PC-9 (cell line): Measurements from ENCODE around the gene PTPRF. TPM values are rescaled to one million over a fixed set of nuclear protein-coding genes. Genes with fewer than 3 reads are reported as not detected.

Source experiments
- BruUV-seq: library from RNA; stranded (reverse); fragments of 400-500 nt; replicated peaks from 2 replicates; lab custom pipeline; 2021; lab: Mats Ljungman, UMichigan
- CTCF ChIA-PET: fragments of 300-600 bp; sonication (Branson Sonifier 250); formaldehyde crosslinking; loops from one replicate; lab custom pipeline; 2022; ENCODE audit warnings: antibody characterized with exemption; lab: Charles Lee
- POLR2A ChIA-PET: fragments of 300-600 bp; sonication (Branson Sonifier 250); formaldehyde crosslinking; loops from one replicate; lab custom pipeline; 2022; ENCODE audit warnings: antibody characterized with exemption; ENCODE audit not compliant: unreplicated experiment; lab: Charles Lee
- DNase-seq, 2 experiments: peaks; one replicate each; pipeline versions ENCODE4 v3.0.0 to v3.0.0-alpha.2; 2015 to 2022; ENCODE audit warnings: mixed read lengths in 1 of 2
- H2AFZ ChIP-seq: fragments of 200-600 bp; sonication (generic); 2 replicates; pipeline ENCODE4 v1.8.1; 2017; ENCODE audit warnings: antibody characterized with exemption
- H3F3A ChIP-seq: fragments of 200-600 bp; sonication (generic); 2 replicates; pipeline ENCODE4 v1.8.1; 2017; ENCODE audit warnings: antibody characterized with exemption, mild to moderate bottlenecking, low read depth; ENCODE audit not compliant: insufficient read depth
- H3K27ac ChIP-seq: fragments of 200-600 bp; sonication (generic); 2 replicates; pipeline ENCODE4 v1.6.1; 2016; ENCODE audit warnings: mixed run types
- H3K27me3 ChIP-seq: fragments of 200-600 bp; sonication (generic); 2 replicates; pipeline ENCODE4 v1.6.1; 2016; ENCODE audit warnings: low read depth, mixed run types; ENCODE audit not compliant: insufficient read depth
- H3K36me3 ChIP-seq: fragments of 200-600 bp; sonication (generic); 2 replicates; pipeline ENCODE4 v1.6.1; 2016; ENCODE audit warnings: low read depth, mixed run types
- H3K4me1 ChIP-seq: fragments of 200-600 bp; sonication (generic); replicated peaks from 2 replicates; pipeline ENCODE4 v1.6.1; 2016; ENCODE audit warnings: mixed run types; ENCODE audit not compliant: insufficient read depth
- H3K4me2 ChIP-seq: fragments of 200-600 bp; sonication (generic); 2 replicates; pipeline ENCODE4 v1.6.1; 2017; ENCODE audit warnings: mixed run types
- H3K4me3 ChIP-seq: fragments of 200-600 bp; sonication (generic); 2 replicates; pipeline ENCODE4 v1.6.1; 2016; ENCODE audit warnings: mixed run types
- H3K79me2 ChIP-seq: fragments of 200-600 bp; sonication (generic); 2 replicates; pipeline ENCODE4 v1.6.1; 2017; ENCODE audit warnings: low read depth, mixed run types
- H3K9me2 ChIP-seq: fragments of 200-600 bp; sonication (generic); 2 replicates; pipeline ENCODE4 v1.8.1; 2017; ENCODE audit warnings: mild to moderate bottlenecking; ENCODE audit not compliant: insufficient read depth
- H3K9me3 ChIP-seq: fragments of 200-600 bp; sonication (generic); 2 replicates; pipeline ENCODE4 v1.8.1; 2016; ENCODE audit warnings: low read depth; ENCODE audit not compliant: insufficient read depth
- H4K20me1 ChIP-seq: fragments of 200-600 bp; sonication (generic); 2 replicates; pipeline ENCODE4 v1.8.1; 2017; ENCODE audit not compliant: insufficient read depth
- CTCF ChIP-seq: fragments of 200-600 bp; sonication (generic); conservative IDR thresholded peaks from 2 replicates; pipeline ENCODE4 v1.6.1; 2017; ENCODE audit warnings: mixed run types, antibody characterized with exemption, mild to moderate bottlenecking, moderate library complexity
- EZH2 ChIP-seq: fragments of 200-600 bp; sonication (generic); IDR thresholded peaks from 2 replicates; pipeline ENCODE4 v1.8.0; 2017; ENCODE audit warnings: antibody characterized with exemption, low read depth
- intact Hi-C: fragments of 100-400 bp; cut with micrococcal nuclease; formaldehyde crosslinking; loops from one replicate; pipeline ENCODE4 v1.10.0; 2022; ENCODE audit not compliant: unreplicated experiment
- total RNA-seq: library from RNA; stranded (reverse); gene quantifications from 2 replicates; pipeline ENCODE4 v1.2.3, GENCODE V29; 2021

Gene PTPRF
- total RNA-seq, 1 experiment from 2014 or later = 359 TPM

- no peaks in the 10 kb centered on the region for H3K27me3 ChIP-seq
- intact Hi-C loops = loop anchor here (5.0 kb wide), 1 partner anchor 43 kb away; no protein-coding TSS in a partner anchor
- no peaks in the 10 kb centered on the region for H3K9me3 ChIP-seq
- H3F3A ChIP-seq = peaks cover 7% of the 10 kb centered on the region; the same call in 1 of the 2 replicates
- no peaks in the 10 kb centered on the region for H3K4me1 ChIP-seq
- H3K79me2 ChIP-seq = peaks cover 15% of the 10 kb centered on the region
- H3K36me3 ChIP-seq = peaks cover 65% of the 10 kb centered on the region
- CTCF ChIA-PET = interaction anchor here (1.0 kb wide), 1 partner anchor 10 kb away, joined by 3 read pairs; no protein-coding TSS in a partner anchor
- no TSS peak for BruUV-seq
- DNase-seq = no peak
- H2AFZ ChIP-seq = no peak overlapping the region
- TF ChIP-seq EZH2 = no peak
- TF ChIP-seq CTCF = no peak
- H3K9me2 ChIP-seq = no peaks in the 10 kb centered on the region
- H4K20me1 ChIP-seq = peaks cover 33% of the 10 kb centered on the region
- no peak overlapping the region for H3K4me2 ChIP-seq
- POLR2A ChIA-PET = interaction anchor here (0.6 to 0.7 kb wide), 2 partner anchors 19 kb away, joined by 4 to 7 read pairs; no protein-coding TSS in a partner anchor
- no peak overlapping the region for H3K27ac ChIP-seq
- no peak overlapping the region for H3K4me3 ChIP-seq
These were observed 128.8 kb downstream of the PTPRF start for GRCh38 chr1:43659212-43660166.

GRCh38 chr1:43660355-43660754, 129.7 kb downstream of the PTPRF start:
- no peak for DNase-seq
- intact Hi-C loops = loop anchor here (5.0 kb wide), 1 partner anchor 42 kb away; no protein-coding TSS in a partner anchor
- Histone ChIP-seq H3F3A (0 out of 2 replicates have a peak, but pooled peaks cover 4% of the 10 kb centered on the region), H3K27ac (no peak overlapping the region), H3K36me3 (peaks cover 64% of the 10 kb centered on the region), H4K20me1 (peaks cover 33% of the 10 kb centered on the region), H2AFZ (no peak overlapping the region), H3K27me3 (no peaks in the 10 kb centered on the region), H3K79me2 (peaks cover 6% of the 10 kb centered on the region), H3K4me3 (no peak overlapping the region), H3K9me2 (no peaks in the 10 kb centered on the region), H3K4me1 (no peaks in the 10 kb centered on the region), H3K4me2 (no peak overlapping the region), H3K9me3 (no peaks in the 10 kb centered on the region)
- ChIA-PET CTCF (interaction anchor here (0.6 kb wide), 1 partner anchor 294 kb away, joined by 3 read pairs; no protein-coding TSS in a partner anchor), POLR2A (interaction anchor here (0.6 kb wide), 1 partner anchor 20 kb away, joined by 4 read pairs; no protein-coding TSS in a partner anchor)
- TF ChIP-seq EZH2 (no peak), CTCF (no peak)
- BruUV-seq = no TSS peak

- peaks cover 5% of the 10 kb centered on the region; the same call in 1 of the 2 replicates for H3K79me2 ChIP-seq
- no peaks in the 10 kb centered on the region for H3K4me1 ChIP-seq
- ChIA-PET CTCF (no interaction called here), POLR2A (no interaction called here)
- no peak overlapping the region for H2AFZ ChIP-seq
- H3K4me3 ChIP-seq = no peak overlapping the region
- peaks cover 4% of the 10 kb centered on the region; the same call in 1 of the 2 replicates for H3F3A ChIP-seq
- H3K27me3 ChIP-seq = no peaks in the 10 kb centered on the region
- H3K9me2 ChIP-seq = no peaks in the 10 kb centered on the region
- no peak overlapping the region for H3K27ac ChIP-seq
- no peak overlapping the region for H3K4me2 ChIP-seq
- H3K36me3 ChIP-seq = peaks cover 81% of the 10 kb centered on the region
- peaks cover 43% of the 10 kb centered on the region for H4K20me1 ChIP-seq
- DNase-seq = no peak
- intact Hi-C loops = loop anchor here (5.0 kb wide), 1 partner anchor 38 kb away; no protein-coding TSS in a partner anchor
- TF ChIP-seq CTCF = no peak
- TF ChIP-seq EZH2 = no peak
- H3K9me3 ChIP-seq = no peaks in the 10 kb centered on the region
- no TSS peak for BruUV-seq
These were observed 133.7 kb downstream of the PTPRF start for GRCh38 chr1:43664369-43664768.
